Rectal smooth muscle tissue (tissue), 1 donor: ENCODE data around the gene PPP1R12B.
"Not testable (repeated sequence)": the region's sequence is repeated elsewhere in the genome, so short reads cannot be mapped to it uniquely, and the experiment has no call there.

ENCODE experiments used
- H3K27ac ChIP-seq: one replicate; pipeline ENCODE4 v1.7.0; 2013; ENCODE audit warnings: low read depth, low read length, inconsistent platforms
- H3K27me3 ChIP-seq: one replicate; pipeline ENCODE4 v1.7.0; 2013; ENCODE audit warnings: low read length; ENCODE audit not compliant: control insufficient read depth, insufficient read depth
- H3K36me3 ChIP-seq: one replicate; pipeline ENCODE4 v1.7.0; 2013; ENCODE audit warnings: low read length; ENCODE audit not compliant: control insufficient read depth, insufficient read depth
- H3K4me1 ChIP-seq: one replicate; pipeline ENCODE4 v1.7.0; 2013; ENCODE audit warnings: low read length; ENCODE audit not compliant: control insufficient read depth, insufficient read depth
- H3K4me3 ChIP-seq: one replicate; pipeline ENCODE4 v1.7.0; 2013; ENCODE audit warnings: low read length
- H3K9ac ChIP-seq: one replicate; pipeline ENCODE4 v1.7.0; 2013; ENCODE audit warnings: low read length

PPP1R12B gene

GRCh38 chr1:202319381-202320080 lies 29.0 kb upstream of the PPP1R12B start:
- Histone ChIP-seq H3K9ac (no peak overlapping the region), H3K4me1 (no peaks in the 10 kb centered on the region), H3K27me3 (no peaks in the 10 kb centered on the region), H3K4me3 (no peak overlapping the region), H3K36me3 (no peaks in the 10 kb centered on the region), H3K27ac (no peak overlapping the region)

DNA sequence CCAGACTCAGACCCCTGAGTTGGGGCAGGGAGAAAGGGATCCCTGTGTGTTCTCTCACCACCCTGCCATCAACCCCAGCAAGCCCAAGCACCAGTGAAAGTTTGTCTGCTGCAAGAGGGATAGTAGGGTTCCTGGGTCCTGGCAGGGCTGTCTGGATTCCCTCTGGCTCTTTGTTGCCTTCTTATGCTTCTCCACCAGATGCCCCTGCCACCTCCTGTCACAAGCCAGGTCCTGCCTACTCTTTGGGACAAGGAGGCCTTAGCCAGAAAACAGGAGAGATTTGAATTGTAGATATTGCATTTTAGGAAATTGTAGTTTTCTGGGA lies 28.5 kb upstream of the PPP1R12B start:
- no peak overlapping the region for H3K4me3 ChIP-seq

DNA sequence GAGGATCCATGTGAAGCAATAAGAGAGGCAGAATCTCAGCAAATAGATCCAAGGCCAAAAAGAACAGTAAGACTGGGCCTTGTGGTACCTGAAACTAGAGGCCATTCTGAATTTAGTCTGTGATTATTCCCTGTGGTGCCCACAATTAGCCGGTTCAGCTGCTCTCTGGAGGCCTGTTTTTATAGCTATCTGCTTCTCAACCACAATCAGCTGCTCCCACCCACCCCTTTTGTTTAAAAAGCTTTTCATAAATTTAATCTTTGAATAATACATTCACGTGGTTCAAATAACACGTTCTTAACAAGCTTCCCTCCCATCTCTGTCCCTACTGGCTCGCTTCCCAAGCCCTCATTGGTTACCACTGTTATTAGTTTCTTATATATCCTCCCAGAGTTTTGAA lies 24.8 kb upstream of the PPP1R12B start:
- Histone ChIP-seq H3K4me3 (no peak overlapping the region), H3K27me3 (no peaks in the 10 kb centered on the region), H3K9ac (no peak overlapping the region), H3K4me1 (no peaks in the 10 kb centered on the region), H3K36me3 (no peaks in the 10 kb centered on the region), H3K27ac (no peak overlapping the region)

More for the DNA sequence above, 28.5 kb upstream of the PPP1R12B start:
- no peaks in the 10 kb centered on the region for H3K27me3 ChIP-seq
- no peaks in the 10 kb centered on the region for H3K36me3 ChIP-seq
- no peak overlapping the region for H3K9ac ChIP-seq
- H3K27ac ChIP-seq = no peak overlapping the region
- no peaks in the 10 kb centered on the region for H3K4me1 ChIP-seq

DNA sequence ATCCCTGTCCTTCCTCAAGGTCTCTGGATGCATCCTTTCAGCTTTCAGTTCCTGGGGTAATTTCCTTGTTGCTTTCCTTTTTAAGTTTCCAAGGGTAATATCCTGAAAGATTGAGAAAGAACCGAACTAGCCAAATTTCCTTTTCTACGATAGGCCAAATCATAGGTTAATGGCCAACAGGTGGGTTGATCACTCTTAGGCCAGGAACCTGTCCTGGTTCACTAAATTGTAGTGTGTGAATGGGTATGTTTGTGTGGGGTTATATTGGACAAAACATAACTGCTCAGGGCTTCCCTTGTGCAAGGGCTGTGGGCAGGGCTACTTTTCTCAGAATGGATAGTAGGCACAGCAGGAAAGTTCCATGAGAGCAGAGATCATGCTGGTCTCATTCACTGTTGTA lies 23.9 kb upstream of the PPP1R12B start:
- Histone ChIP-seq H3K4me3 (no peak overlapping the region), H3K9ac (no peak overlapping the region), H3K27me3 (no peaks in the 10 kb centered on the region)

DNA sequence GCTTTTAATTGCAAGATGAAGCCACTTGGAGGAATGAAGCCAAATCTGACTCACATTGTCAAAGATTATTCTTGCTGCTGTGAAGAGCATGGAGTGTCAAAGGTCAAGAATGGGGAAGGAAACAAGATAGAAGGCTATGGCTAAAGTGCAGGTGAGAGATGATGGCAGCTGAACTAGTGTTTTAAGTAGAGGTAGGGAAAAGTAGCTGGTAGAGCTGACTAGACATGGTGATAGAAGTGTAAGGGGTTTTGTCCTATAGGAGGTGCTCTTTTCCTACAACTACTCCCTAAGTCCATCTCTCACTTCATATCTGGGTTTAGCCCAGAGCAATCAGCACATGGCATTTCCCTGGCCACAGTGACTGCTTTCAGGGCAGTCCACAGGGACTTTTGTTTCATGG lies 18.6 kb upstream of the PPP1R12B start:
- Histone ChIP-seq H3K27ac (no peak overlapping the region), H3K27me3 (no peaks in the 10 kb centered on the region), H3K9ac (no peak overlapping the region), H3K36me3 (no peaks in the 10 kb centered on the region), H3K4me1 (no peaks in the 10 kb centered on the region), H3K4me3 (no peak overlapping the region)

More for the DNA sequence above, 23.9 kb upstream of the PPP1R12B start:
- H3K36me3 ChIP-seq = no peaks in the 10 kb centered on the region
- no peak overlapping the region for H3K27ac ChIP-seq
- H3K4me1 ChIP-seq = no peaks in the 10 kb centered on the region

- no peak overlapping the region for H3K4me3 ChIP-seq
- no peak overlapping the region for H3K27ac ChIP-seq
- no peaks in the 10 kb centered on the region for H3K27me3 ChIP-seq
- H3K4me1 ChIP-seq = no peaks in the 10 kb centered on the region
- no peak overlapping the region for H3K9ac ChIP-seq
- H3K36me3 ChIP-seq = no peaks in the 10 kb centered on the region
Observed at GRCh38 chr1:202333861-202334260, 14.6 kb upstream of the PPP1R12B start.

GRCh38 chr1:202343652-202344349 lies 4.7 kb upstream of the PPP1R12B start:
- H3K36me3 ChIP-seq = no peaks in the 10 kb centered on the region
- no peak overlapping the region for H3K9ac ChIP-seq
- H3K4me1 ChIP-seq = no peaks in the 10 kb centered on the region
- H3K27ac ChIP-seq = no peak overlapping the region
- H3K4me3 ChIP-seq = no peak overlapping the region
- H3K27me3 ChIP-seq = no peaks in the 10 kb centered on the region

DNA sequence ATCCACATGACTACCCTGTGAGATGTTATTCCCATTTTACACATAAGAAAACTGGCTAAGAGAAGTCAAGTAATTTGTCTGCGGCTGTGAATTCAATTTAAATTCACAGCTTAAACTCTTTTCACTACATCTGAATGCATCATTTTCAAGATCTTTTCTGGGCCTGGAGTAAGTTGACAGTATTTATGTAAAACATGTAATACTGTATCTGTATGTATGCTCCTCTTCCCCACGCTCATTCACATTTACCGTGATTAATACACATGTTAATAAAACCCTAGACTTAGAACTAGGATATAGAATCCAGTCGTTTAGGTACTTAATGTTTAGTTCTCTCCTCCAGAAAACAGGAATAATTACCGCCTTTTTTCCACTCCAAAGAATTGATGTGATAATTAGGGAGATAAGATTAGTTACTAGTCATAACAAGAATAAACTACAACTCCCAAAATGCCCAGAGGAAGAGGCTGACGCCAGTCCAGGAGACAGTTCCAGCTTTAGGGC lies 442 bp upstream of the PPP1R12B start:
- no peak overlapping the region for H3K4me3 ChIP-seq
- no peak overlapping the region for H3K9ac ChIP-seq
- peak overlapping the region; percentile 70 for H3K27ac ChIP-seq
- H3K36me3 ChIP-seq = no peaks in the 10 kb centered on the region
- H3K27me3 ChIP-seq = no peaks in the 10 kb centered on the region
- H3K4me1 ChIP-seq = no peaks in the 10 kb centered on the region

- Histone ChIP-seq H3K4me3 (peak overlapping the region; percentile 93), H3K9ac (peak overlapping the region; percentile 78), H3K27me3 (no peaks in the 10 kb centered on the region), H3K27ac (peak overlapping the region; percentile 78), H3K4me1 (no peaks in the 10 kb centered on the region), H3K36me3 (no peaks in the 10 kb centered on the region)
Observed at GRCh38 chr1:202349206-202349928, 868 bp downstream of the PPP1R12B start.

GRCh38 chr1:202351725-202352124 lies 3.2 kb downstream of the PPP1R12B start:
- Histone ChIP-seq H3K36me3 (no peaks in the 10 kb centered on the region), H3K9ac (no peak overlapping the region), H3K4me1 (no peaks in the 10 kb centered on the region), H3K4me3 (no peak overlapping the region), H3K27me3 (no peaks in the 10 kb centered on the region), H3K27ac (no peak overlapping the region)

DNA sequence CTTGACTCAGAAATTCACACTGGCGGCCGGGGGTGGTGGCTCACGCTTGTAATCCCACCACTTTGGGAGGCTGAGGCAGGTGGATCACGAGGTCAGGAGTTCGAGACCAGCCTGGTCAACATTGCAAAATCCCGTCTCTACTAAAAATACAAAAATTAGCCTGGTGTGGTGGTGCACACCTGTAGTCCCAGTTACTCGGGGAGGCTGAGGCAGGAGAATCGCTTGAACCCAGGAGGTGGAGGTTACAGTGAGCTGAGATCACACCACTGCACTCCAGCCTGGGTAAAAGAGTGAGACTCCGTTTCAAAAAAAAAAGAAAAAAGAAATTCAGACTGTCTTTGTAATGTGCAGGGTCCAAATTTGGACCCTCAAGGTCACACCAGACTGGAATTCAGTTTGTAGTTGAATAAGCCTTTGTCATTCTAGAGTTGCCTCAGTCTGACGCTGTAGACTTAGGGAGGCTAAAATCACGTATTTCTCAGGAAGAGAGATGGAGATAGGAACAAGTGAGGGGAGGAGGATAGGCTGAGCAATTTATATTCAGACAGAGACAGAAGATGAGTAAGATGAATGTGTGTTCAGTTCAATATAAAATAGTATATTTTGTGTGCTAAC lies 4.2 kb downstream of the PPP1R12B start:
- H3K27ac ChIP-seq, H3K36me3 ChIP-seq, H3K9ac ChIP-seq, H3K27me3 ChIP-seq, H3K4me1 ChIP-seq, H3K4me3 ChIP-seq: not testable (repeated sequence)

- H3K9ac ChIP-seq = no peak overlapping the region
- H3K36me3 ChIP-seq = no peaks in the 10 kb centered on the region
- no peak overlapping the region for H3K4me3 ChIP-seq
- no peaks in the 10 kb centered on the region for H3K27me3 ChIP-seq
- no peaks in the 10 kb centered on the region for H3K4me1 ChIP-seq
- H3K27ac ChIP-seq = no peak overlapping the region
Observed at GRCh38 chr1:202355944-202356553, 7.5 kb downstream of the PPP1R12B start.
